GM19238 (cell line): ENCODE data around the gene DHPS.
"Not testable (repeated sequence)": the region's sequence is repeated elsewhere in the genome, so short reads cannot be mapped to it uniquely, and the experiment has no call there.

Experiments
- DNase-seq: peaks from one replicate; pipeline ENCODE4 v3.0.0; 2011; ENCODE audit warnings: low spot score; ENCODE audit not compliant: insufficient read length

The DHPS gene

GRCh38 chr19:12647047-12647446 lies 34.6 kb downstream of the DHPS start:
- no peak for DNase-seq

GRCh38 chr19:12646551-12646950 lies 35.1 kb downstream of the DHPS start:
- no peak for DNase-seq

GRCh38 chr19:12643716-12644115 lies 38.0 kb downstream of the DHPS start:
- not testable (repeated sequence) for DNase-seq

- DNase-seq = no peak
These were observed 39.2 kb downstream of the DHPS start for GRCh38 chr19:12642506-12642905.

- DNase-seq = no peak
These were observed 40.2 kb downstream of the DHPS start for GRCh38 chr19:12641456-12641855.

GRCh38 chr19:12639901-12640613 lies 41.6 kb downstream of the DHPS start:
- peak; percentile 83 for DNase-seq

- DNase-seq = no peak
These were observed 43.0 kb downstream of the DHPS start for GRCh38 chr19:12638611-12639182.

GRCh38 chr19:12636631-12637030 lies 45.0 kb downstream of the DHPS start:
- no peak for DNase-seq

GRCh38 chr19:12629215-12629614 lies 52.5 kb downstream of the DHPS start:
- DNase-seq = no peak

- DNase-seq = no peak
These were observed 53.3 kb downstream of the DHPS start for GRCh38 chr19:12628040-12629022.

GRCh38 chr19:12626958-12627357 lies 54.7 kb downstream of the DHPS start:
- no peak for DNase-seq
